GM12873 (cell line): ENCODE data around the gene PLEKHB2.

Experiments
- CTCF ChIP-seq: IDR thresholded peaks from 2 replicates; pipeline ENCODE4 v1.5.1; 2012; ENCODE audit warnings: low read depth, mild to moderate bottlenecking, moderate library complexity, low read length, control low read depth; ENCODE audit not compliant: insufficient read depth; ENCODE audit errors: missing control alignments

The PLEKHB2 gene, protein sequence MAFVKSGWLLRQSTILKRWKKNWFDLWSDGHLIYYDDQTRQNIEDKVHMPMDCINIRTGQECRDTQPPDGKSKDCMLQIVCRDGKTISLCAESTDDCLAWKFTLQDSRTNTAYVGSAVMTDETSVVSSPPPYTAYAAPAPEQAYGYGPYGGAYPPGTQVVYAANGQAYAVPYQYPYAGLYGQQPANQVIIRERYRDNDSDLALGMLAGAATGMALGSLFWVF

GRCh38 chr2:131105156-131105949 lies at the start of gene PLEKHB2:
Gene PLEKHB2 (plus strand): TSS chr2:131105336. CDS start chr2:131120942, 15,606 bp downstream.
- TF ChIP-seq CTCF: peak; percentile 23

DNA sequence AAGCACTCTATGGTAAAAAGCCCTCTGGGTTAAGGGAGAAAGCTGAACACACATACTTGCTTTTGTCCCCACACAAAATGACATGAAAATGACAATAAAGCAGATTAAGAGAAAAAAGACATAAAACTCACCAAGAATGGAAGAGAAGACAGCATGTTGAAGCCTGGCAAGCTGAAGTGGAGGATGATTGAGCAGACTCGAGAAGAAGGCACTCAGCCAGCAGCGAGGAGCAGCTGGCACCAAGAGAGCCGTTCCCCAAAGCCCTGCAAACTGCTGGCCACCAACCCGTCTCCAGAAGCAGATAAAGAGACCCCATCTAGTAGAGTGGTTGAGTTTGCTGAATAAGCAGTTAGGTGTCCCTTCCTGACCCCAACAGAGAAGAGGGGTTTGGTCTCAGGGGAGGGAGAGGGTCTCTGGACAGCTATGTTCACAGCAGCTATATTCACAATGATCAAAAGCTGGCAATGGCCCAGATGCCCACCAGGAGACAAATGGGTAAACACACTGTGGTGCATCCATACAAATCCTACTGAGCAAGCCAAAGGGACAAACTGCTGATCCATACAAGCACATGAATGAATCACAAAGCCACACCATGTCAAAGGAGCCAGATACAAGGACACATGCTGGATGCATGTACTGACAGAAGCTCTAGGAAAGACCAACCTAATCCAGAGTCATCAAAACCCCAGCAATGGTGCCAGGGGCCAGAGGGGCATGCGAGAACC lies 48.8 kb upstream of the PLEKHB2 start:
- TF ChIP-seq CTCF: no peak

- no peak for TF ChIP-seq CTCF
Measured at GRCh38 chr2:131056932-131057287, 48.2 kb upstream of the PLEKHB2 start.

- no peak for TF ChIP-seq CTCF
Measured at GRCh38 chr2:131058214-131058843, 46.8 kb upstream of the PLEKHB2 start.

- no peak for TF ChIP-seq CTCF
Measured at GRCh38 chr2:131058920-131059319, 46.2 kb upstream of the PLEKHB2 start.

DNA sequence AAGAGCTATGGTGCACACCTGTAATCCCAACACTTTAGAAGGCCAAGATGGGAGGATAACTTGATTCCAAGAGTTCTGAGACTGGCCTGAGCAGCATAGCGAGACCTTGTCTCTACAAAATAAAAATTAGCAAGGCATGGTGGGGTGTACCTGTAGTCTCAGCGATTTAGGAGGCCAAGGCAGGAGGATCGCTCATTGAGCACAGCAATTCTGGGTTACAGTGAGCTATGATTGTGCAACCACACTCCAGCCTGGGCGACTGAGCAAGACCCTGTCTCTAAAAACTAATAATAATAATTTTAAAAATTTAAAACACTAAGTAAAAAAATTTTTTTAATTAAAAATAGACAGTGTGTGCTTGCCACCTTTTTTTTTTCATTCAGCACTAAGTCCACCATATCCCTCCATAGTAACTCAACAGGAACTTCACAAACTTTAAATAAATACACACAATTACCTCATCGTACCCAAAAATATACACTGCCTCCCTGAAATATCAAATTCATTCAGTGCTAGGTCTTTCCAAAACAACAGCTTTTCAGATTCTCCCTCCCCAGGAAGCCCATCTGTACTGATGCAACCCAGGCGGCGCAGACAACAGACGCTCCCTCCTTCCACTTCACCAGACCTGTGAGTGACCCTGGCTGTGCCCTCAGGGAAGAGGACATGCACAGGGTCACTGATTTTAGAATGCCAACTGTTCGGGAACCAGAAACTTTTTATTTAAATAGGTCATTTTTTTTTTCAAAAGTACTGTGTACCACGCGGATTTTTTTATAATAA lies 41.4 kb upstream of the PLEKHB2 start:
- TF ChIP-seq CTCF: no peak
